Measurements from ENCODE around the gene PRKG1.
"Not testable (repeated sequence)": the region's sequence is repeated elsewhere in the genome, so short reads cannot be mapped to it uniquely, and the experiment has no call there.

PRKG1 gene

GRCh38 chr10:51700228-51700817 lies 626.0 kb downstream of the PRKG1 start:
- DNase-seq (ENCODE audit: low read depth): no peak

- DNase-seq (ENCODE audit: low read depth): no peak
Observed at GRCh38 chr10:51705774-51706173, 631.5 kb downstream of the PRKG1 start.

- peak; percentile 66 for DNase-seq (ENCODE audit: low read depth)
Observed at GRCh38 chr10:51706225-51706624, 631.9 kb downstream of the PRKG1 start.

DNA sequence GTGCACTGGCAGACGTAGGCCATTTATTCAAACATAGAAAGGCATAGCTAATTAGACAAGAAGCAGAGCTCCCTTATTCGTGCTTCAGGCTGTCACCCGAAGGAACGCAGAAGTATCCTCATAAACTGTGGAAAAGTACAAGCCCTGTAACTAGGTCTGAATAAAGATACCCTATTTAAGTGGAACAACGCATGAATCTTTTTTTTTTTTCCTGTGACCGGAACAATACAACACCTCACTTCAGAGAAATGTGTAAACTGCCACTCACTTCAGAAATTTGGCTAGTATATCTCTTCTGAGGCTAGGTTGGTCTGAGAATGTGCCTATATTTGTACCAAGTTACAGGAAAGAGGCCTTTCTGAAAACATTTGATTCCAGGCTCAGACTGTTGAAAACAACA lies 633.1 kb downstream of the PRKG1 start:
- no peak for DNase-seq (ENCODE audit: low read depth)

DNA sequence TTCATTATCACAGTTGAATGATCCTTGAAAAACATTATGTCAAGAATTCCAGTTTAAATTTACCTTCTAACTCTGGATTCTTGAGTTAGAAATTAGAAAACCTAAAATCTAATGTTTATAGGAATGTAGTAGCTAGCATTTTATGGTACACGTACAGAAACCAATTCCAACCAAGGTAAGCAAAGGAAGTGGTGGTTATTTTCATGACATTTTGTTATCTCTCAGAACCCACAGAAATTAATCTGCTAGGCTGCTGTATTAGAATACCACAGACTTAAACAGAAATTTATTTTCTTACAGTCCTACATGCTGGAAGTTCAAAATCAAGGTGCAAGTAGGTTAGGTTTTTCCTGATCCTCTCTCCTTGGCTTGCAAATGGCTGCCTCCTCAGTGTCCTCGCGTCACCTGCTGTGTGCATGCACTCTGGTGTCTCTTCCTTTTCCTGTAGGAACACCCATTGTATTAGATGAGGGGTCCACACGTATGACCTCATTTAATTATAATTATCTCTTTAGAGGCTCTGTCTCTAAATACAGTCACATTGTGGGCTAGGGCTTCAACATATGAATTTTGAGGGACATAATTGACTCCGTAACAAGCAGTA lies 633.6 kb downstream of the PRKG1 start:
- DNase-seq (ENCODE audit: low read depth): no peak

GRCh38 chr10:51708609-51709008 lies 634.3 kb downstream of the PRKG1 start:
- DNase-seq (ENCODE audit: low read depth): no peak

DNA sequence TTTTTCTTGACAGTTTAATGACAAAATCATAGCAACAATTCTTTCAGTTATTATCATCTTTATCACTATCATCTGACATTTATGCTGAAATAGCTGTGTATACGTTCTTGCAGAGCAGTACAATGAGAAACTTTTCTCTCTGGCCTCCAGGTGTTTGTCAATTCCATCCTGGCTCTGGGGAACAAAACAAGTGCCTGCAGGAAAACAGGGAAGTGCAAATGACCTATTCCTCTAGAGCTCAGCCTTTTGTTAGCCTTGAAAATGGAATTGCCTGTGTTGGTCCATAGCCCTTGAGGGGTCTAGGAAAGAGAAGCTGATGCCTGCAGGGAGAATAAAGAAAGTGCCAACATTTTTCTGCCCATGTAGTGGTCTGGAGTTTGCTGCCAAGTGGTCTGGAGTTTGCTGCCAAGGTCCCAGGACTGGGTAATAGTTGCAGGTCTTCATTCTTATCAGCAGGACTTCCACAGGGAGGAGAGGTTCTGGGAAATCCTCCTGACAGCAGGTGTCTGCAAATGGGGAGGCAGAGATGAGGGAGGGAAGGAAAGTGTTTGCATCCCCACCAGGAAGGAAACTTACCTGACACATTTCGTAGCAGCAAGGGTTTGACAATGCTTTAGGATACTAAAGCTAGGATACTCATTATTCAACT lies 635.2 kb downstream of the PRKG1 start:
- DNase-seq (ENCODE audit: low read depth): no peak

DNA sequence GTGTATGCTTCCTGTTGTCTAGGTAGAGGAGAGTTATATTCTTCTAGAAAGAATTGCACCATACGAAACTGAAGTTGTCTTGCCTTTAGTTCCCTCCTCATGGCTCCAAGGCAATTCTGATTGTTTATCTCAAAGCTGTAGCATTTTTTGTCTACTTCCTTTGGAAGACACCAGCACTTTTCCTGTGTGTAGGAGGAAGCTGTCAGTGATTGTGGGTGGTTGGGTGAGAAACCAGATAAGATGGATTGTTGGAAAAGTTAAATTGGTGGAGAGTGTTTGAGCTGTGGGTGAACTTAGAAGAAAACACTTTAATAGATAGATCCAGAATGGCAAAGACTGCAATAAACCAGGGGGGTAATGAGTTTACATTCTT lies 637.2 kb downstream of the PRKG1 start:
- no peak for DNase-seq (ENCODE audit: low read depth)

- DNase-seq (ENCODE audit: low read depth): no peak
Observed at GRCh38 chr10:51716981-51717380, 642.7 kb downstream of the PRKG1 start.

DNA sequence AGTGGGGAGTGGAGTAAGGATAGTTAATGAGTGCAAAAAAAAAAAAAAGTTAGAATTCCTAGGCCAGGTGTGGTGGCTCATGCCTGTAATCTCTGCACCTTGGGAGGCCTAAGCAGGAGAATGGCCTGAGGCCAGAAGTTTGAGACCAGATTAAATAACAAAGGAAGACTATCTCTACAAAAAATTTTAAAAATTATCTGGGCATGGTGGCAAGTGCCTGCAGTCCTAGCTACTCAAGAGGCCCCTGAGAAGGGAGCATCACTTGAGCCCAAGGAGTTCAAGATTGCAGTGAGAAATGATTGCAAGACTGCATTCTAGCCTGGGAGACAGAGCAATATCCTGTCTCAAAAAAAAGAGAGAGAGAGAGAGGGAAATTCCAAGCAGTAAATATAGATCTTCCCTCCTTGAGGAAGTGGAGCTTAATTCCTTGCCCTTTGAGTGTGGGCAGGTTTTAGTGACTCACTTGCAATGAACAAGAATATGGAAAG lies 644.6 kb downstream of the PRKG1 start:
- DNase-seq (ENCODE audit: low read depth): peak; percentile 36

DNA sequence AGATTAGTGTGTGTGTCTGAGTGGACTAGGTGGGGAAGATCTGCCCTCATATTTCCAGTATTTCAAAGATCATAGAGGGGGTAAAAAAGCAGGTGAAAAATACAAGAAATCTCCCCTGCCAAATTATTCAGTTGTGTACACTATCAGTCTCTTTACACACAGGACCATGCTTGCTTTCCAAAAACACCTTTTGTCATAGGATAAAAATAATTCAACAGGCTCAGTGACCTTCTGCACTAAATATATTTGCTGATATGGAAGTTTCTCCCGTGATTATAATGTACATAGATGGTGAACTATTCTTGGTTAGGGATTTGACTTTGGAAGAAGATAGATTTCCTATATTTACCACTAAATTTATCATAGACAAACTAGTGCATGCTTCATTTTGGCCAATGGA lies 649.8 kb downstream of the PRKG1 start:
- DNase-seq (ENCODE audit: low read depth): no peak

DNA sequence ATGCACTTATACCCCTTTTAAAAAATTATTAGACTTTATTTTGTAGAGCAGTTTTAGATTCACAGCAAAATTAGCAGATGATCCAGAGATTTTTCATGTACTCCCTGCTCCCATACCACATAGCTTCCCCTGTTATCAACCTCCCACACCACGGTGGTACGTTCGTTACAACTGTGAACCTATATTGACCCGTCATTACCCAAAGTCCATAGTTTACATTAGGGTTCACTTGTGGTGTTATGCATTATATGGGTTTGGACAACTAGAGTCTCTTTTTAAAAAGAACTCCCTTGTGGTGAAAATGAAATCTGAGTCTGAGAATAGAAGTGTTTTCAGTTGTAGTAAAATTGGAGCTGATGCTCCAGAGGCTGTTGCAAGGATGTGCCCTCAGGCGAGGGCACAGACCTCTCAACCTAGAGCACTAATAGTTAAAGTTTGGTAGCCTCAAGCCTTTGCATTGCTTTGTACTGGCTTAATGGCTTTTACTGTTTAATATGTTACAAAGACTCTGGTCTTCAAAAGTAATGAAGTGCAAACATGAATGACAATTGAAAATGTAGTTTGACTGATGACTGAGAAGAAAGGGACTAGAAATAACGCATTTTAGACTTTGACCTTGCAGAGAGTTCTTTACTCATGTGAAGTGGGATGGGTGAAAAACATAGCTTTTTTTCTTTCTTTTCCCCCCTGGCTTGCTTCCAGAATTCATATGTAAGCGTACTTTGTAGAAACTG lies 655.7 kb downstream of the PRKG1 start:
- DNase-seq (ENCODE audit: low read depth): no peak

DNA sequence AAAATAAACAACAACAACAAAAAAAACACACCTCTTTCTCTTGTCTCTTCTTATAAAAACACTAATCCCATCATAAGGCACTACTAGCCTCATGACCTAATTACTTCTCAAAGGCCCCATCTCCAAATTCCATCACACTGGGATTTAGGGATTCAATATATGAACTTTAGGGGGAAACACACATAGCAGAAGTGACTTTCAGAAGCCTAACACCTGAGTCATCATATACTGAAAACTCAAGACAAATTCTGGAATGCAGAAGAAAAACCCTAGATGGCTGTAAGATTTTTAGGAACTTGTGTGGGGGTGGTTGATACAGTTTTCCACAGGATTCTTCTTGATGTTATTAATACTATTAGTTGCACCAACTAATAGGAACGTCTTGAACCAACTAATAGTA lies 658.8 kb downstream of the PRKG1 start:
- no peak for DNase-seq (ENCODE audit: low read depth)

GRCh38 chr10:51743146-51743545 lies 668.9 kb downstream of the PRKG1 start:
- peak; percentile 6 for DNase-seq (ENCODE audit: low read depth)

DNA sequence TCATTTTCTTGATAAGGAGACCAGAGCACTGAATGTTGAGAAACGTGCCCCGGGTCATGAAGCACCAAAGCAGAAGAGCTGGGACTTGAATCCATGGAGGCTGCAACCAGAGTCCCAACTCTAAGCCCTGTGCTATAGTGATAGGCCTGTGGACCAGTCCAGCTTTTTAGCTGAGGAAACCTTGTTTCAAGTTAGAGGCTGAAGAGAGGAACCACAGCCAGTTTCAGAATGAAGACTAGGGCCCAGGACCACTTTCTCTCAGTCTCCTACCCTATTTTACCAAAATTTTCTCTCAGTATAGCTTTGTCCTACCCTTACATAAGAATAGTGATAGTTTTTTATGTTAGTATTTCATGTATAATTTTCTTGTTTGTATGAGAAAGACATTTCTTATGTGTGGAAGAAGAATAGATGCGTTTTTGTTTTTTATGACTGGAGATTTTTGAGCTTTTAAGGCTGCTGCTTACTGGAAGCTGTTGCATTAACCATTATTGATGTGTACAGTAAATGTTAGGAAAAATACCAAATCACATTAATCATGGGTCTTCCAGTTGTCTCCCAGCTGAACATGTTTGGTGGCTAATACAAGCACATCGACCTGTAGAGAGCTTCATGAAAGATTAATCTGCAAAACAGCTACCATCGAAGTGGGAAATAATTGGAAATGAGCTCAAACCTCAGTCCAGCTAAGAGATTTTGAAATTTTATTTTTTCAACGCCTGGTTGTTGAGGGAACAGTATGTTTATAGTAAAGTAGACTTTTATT lies 670.1 kb downstream of the PRKG1 start:
- DNase-seq (ENCODE audit: low read depth): no peak

- DNase-seq (ENCODE audit: low read depth): no peak
Observed at GRCh38 chr10:51745397-51745796, 671.1 kb downstream of the PRKG1 start.

GRCh38 chr10:51747216-51747615 lies 672.9 kb downstream of the PRKG1 start:
- DNase-seq (ENCODE audit: low read depth): no peak

GRCh38 chr10:51748959-51749358 lies 674.7 kb downstream of the PRKG1 start:
- DNase-seq (ENCODE audit: low read depth): peak; percentile 11

DNA sequence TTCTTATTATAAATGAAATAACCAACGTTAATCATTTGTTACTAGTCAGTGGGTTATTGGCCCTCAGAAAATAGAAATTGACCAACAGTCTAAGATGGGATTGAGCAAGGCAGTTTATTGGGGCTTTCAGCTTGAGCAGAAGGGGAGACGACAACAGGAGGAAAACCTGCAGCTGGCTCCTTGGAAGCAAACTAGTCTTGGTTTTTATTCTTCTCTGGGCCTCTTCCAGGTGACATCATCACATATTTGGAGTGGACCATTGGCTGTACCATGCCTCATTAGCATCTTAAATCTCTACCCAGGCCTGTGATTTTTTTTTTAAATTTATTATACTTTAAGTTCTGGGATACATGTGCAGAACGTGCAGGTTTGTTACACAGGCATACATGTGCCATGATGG lies 684.1 kb downstream of the PRKG1 start:
- DNase-seq (ENCODE audit: low read depth): no peak

- DNase-seq (ENCODE audit: low read depth): not testable (repeated sequence)
Observed at GRCh38 chr10:51758838-51759237, 684.6 kb downstream of the PRKG1 start.

DNA sequence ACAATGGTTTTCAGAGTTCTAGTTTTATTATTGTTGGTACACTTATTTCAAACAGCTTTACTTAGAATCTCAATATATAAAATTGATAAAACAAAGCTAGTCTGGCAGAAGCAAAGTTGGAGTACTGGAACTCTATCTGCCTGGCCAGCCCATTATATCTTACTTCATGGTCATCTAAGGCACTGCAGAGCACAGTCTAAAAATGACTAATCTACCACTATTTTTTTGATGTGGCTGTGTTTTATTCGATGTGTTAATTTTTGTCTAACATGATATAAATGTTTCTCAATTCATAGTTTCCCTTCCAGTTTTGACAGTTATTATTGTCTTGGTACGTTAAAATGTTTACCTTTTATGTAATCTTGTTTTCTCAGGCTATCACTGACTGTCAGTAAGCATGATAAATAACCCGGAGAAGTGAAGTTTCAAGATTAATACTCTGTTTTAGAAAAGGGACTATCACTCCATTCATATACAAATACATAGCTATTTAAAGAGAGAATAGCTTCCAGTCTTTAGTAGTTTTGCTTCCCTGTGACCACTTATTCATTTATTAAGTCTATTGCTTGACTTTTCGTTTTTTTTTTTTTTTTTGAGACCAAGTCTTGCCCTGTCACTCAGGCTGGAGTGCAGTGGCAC lies 685.7 kb downstream of the PRKG1 start:
- DNase-seq (ENCODE audit: low read depth): no peak
